T-cell (primary cell): ENCODE results near the gene MN1. TPM values are rescaled to one million over a fixed set of nuclear protein-coding genes. Genes with fewer than 3 reads are reported as not detected.

Experiments used
- ATAC-seq, 4 experiments: fragments of 200-7000 bp in 3 of 4; fragments of 150-1000 bp in 1 of 4; cut with Tn5 transposase; replicated peaks in 1 of 4; 1 replicate in 3 of 4; 2 replicates in 1 of 4; pipeline ENCODE4 v1.10.0; 2021; ENCODE audit warnings: moderate library complexity in 3 of 4, mild to moderate bottlenecking in 2 of 4, moderate number of reproducible peaks in 1 of 4
- CTCF ChIA-PET, 2 donors: fragments of 300-600 bp; sonication (Branson Sonifier 250); formaldehyde crosslinking; loops; one replicate each; lab custom pipeline; 2022; ENCODE audit warnings: antibody characterized with exemption in 2 of 2; lab: Charles Lee
- POLR2A ChIA-PET, 2 donors: fragments of 300-600 bp; sonication (Branson Sonifier 250); formaldehyde crosslinking; loops; one replicate each; lab custom pipeline; 2022; ENCODE audit warnings: antibody characterized with exemption in 2 of 2; lab: Charles Lee
- DNase-seq, 35 experiments: peaks; one replicate each; pipeline versions ENCODE4 v3.0.0 to v3.0.0-alpha.2; 2013 to 2023
- H3K27ac ChIP-seq: one replicate; pipeline ENCODE4 v1.5.1; 2013; ENCODE audit warnings: low read length
- H3K27me3 ChIP-seq, 2 experiments: replicated peaks in 1 of 2; 1 replicate in 1 of 2; 2 replicates in 1 of 2; pipeline versions ENCODE4 v1.6.1 to v1.7.0; 2013; ENCODE audit warnings: low read length in 1 of 2, mixed read lengths in 1 of 2; ENCODE audit not compliant: control insufficient read depth in 2 of 2, insufficient read depth in 2 of 2; ENCODE audit errors: extremely low read depth in 1 of 2
- H3K36me3 ChIP-seq, 2 donors: 1 replicate in 1 of 2; 2 replicates in 1 of 2; pipeline versions ENCODE4 v1.6.1 to v1.7.0; 2013; ENCODE audit warnings: low read length in 1 of 2; ENCODE audit not compliant: control insufficient read depth in 2 of 2, insufficient read depth in 1 of 2; ENCODE audit errors: extremely low read depth in 1 of 2
- H3K4me1 ChIP-seq, 2 experiments: 1 replicate in 1 of 2; 2 replicates in 1 of 2; pipeline versions ENCODE4 v1.6.1 to v1.7.0; 2013; ENCODE audit warnings: low read length in 2 of 2, mixed read lengths in 1 of 2; ENCODE audit not compliant: insufficient read depth in 2 of 2, control insufficient read depth in 1 of 2; ENCODE audit errors: extremely low read depth in 1 of 2
- H3K4me3 ChIP-seq, 2 donors: 1 replicate in 1 of 2; 2 replicates in 1 of 2; pipeline versions ENCODE4 v1.5.1 to v1.7.0; 2013; ENCODE audit warnings: mild to moderate bottlenecking in 2 of 2, low read length in 1 of 2, moderate library complexity in 1 of 2; ENCODE audit not compliant: control insufficient read depth in 1 of 2; ENCODE audit errors: extremely low read depth in 1 of 2
- H3K9me3 ChIP-seq: 2 replicates; pipeline ENCODE4 v1.7.0; 2013
- H3K27ac Mint-ChIP-seq, 2 donors: one replicate each; pipeline ENCODE4 v1.8.0; 2020 to 2021; ENCODE audit warnings: mild to moderate bottlenecking in 2 of 2, mixed read lengths in 2 of 2
- H3K27me3 Mint-ChIP-seq, 2 donors: one replicate each; pipeline ENCODE4 v1.8.0; 2021 to 2022; ENCODE audit warnings: mixed read lengths in 2 of 2
- H3K36me3 Mint-ChIP-seq: one replicate; pipeline ENCODE4 v1.8.0; 2021; ENCODE audit warnings: mixed read lengths
- H3K4me1 Mint-ChIP-seq, 3 donors: one replicate each; pipeline ENCODE4 v1.8.0; 2020 to 2022; ENCODE audit warnings: mixed read lengths in 3 of 3, mild to moderate bottlenecking in 1 of 3
- H3K4me3 Mint-ChIP-seq, 3 donors: one replicate each; pipeline ENCODE4 v1.8.0; 2020 to 2022; ENCODE audit warnings: mild to moderate bottlenecking in 3 of 3, mixed read lengths in 3 of 3, moderate library complexity in 3 of 3
- H3K9me3 Mint-ChIP-seq, 3 donors: one replicate each; pipeline ENCODE4 v1.8.0; 2020 to 2022; ENCODE audit warnings: mixed read lengths in 3 of 3
- WGBS: methylation state at CpG from one replicate; pipeline ENCODE4 v1.1.5; 2013; ENCODE audit warnings: missing lambda C conversion rate; ENCODE audit not compliant: insufficient coverage; 5-methylcytosine and 5-hydroxymethylcytosine counted together
- total RNA-seq, 35 experiments: library from RNA in 6 of 35; stranded (reverse) in 6 of 35; fragments of 120-200 nt in 1 of 35; gene quantifications; one replicate each; pipeline versions ENCODE4 v1.2.1 to v1.2.4 and lab custom pipeline; 2013 to 2026

The MN1 gene
- total RNA-seq, 5 donors from 2014 or later (not counting 1 experiment from before 2014, with no cell fraction given), result 0.22 to 0.43 (median 0.32) TPM

DNA sequence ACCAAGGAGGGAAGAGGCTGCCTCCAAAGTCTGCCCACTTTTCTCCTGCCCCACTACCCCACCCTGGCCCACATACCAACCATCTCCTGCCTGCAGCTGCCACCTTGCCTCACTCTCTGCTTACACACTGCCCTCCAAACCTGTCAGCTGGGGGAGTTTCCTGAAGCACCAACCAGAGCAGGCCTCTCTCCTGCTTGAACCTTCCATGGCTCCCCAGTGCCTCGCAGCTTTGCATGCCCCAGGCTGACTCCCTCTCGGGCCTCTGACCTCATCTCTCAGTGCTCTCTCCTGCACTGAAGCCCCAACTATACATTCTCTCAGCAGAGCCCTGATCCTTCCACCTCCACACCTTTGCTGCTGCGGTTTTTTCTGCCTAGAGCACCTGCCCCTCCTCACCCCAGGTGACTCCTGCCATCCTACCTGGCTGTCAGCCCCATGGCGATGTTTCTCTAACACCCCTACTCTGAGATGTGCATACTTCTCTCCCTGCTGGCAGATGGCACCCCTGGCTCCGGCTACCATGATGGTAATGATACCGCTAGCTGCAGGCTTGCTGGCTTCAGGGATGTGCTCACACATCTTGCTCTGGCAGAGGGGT lies 43.5 kb downstream of the MN1 start:
- Mint-ChIP-seq H3K36me3 (no peaks in the 10 kb centered on the region), H3K27ac (no peak overlapping the region), H3K4me1 (no peaks in the 10 kb centered on the region), H3K27me3 (no peaks in the 10 kb centered on the region), H3K4me3 (no peak overlapping the region), H3K9me3 (no peaks in the 10 kb centered on the region)
- Histone ChIP-seq H3K4me3 (no peak overlapping the region), H3K9me3 (no peaks in the 10 kb centered on the region), H3K36me3 (no peaks in the 10 kb centered on the region), H3K27me3 (peaks cover 0 to 3% of the 10 kb centered on the region in 2 experiments), H3K27ac (no peak overlapping the region), H3K4me1 (no peaks in the 10 kb centered on the region)
- ATAC-seq (no peak), DNase-seq (no peak)
- ChIA-PET CTCF (no interaction called here), POLR2A (no interaction called here)
- 83% methylated on average over 5 of the region's 6 CpGs for WGBS

DNA sequence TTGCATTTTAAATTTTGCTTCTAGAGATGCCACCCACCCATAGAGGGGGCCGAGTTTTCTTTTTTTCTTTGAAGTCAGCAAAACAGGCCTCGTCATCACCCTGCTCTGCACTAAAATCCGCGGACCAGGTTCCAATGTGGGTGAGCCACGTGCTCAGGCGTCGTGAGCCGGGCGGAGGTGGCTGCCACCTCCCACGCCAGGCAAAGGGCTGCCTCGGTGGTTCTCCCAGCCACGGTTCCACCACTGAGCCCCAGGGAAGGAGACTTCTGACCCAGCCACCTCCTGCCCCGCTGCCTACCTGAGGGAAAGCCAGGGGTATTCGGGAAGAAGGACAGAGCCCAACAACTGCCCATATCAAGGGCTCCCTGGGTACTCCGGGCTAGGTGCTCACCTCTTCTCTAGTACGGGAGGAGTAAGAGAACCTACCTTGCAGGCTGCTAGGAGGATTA lies 45.3 kb downstream of the MN1 start:
- H3K27me3 ChIP-seq, result peaks cover 0 to 3% of the 10 kb centered on the region in 2 experiments
- POLR2A ChIA-PET, result no interaction called here
- H3K27ac ChIP-seq, result no peak overlapping the region
- ATAC-seq (no peak), DNase-seq (no peak)
- H3K9me3 ChIP-seq, result no peaks in the 10 kb centered on the region
- no peaks in the 10 kb centered on the region for H3K36me3 Mint-ChIP-seq
- CTCF ChIA-PET, result no interaction called here
- H3K9me3 Mint-ChIP-seq, result no peaks in the 10 kb centered on the region
- H3K36me3 ChIP-seq, result no peaks in the 10 kb centered on the region
- H3K4me3 ChIP-seq, result no peak overlapping the region
- no peaks in the 10 kb centered on the region for H3K27me3 Mint-ChIP-seq
- no peak overlapping the region for H3K4me3 Mint-ChIP-seq
- no peak overlapping the region for H3K27ac Mint-ChIP-seq
- H3K4me1 ChIP-seq, result no peaks in the 10 kb centered on the region
- no peaks in the 10 kb centered on the region for H3K4me1 Mint-ChIP-seq
- WGBS, result 83% methylated on average over 12 of the region's 16 CpGs

DNA sequence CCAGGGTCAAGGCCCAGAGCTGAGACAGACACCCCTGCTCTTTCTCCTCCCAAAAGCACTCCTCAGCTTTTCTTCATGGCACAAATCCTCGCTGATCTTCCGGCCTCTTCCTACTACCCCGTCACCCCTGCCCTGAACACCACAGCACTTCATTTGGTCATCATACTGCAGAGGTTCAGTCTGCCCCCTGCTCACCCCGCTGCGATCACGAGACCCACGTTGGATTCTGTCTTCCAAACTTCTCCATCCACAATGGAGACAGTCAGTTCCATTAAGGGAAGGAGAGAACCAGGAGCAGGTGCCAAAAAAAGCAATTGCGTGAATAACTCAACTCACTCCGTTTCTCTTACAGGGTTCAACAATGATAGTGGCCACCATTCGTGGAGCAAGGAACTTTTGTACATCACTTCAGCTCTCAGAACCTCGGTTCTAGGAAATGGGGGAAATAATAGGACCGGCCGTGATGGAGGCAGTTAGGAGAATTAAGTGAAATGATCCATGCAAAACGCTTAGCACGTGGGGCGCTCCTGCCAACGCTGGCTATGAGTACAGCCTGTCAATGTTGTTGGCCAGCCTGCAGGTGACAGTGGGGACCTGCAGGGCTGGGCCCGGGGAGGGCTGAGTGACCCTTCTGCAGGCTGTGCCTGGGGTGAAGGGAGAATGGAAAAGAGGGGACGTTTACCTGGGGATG lies 45.9 kb downstream of the MN1 start:
- ChIA-PET CTCF (no interaction called here), POLR2A (no interaction called here)
- Mint-ChIP-seq H3K27me3 (peaks cover 0 to 3% of the 10 kb centered on the region in 2 donors), H3K9me3 (no peaks in the 10 kb centered on the region), H3K4me1 (no peaks in the 10 kb centered on the region), H3K27ac (no peak overlapping the region), H3K36me3 (no peaks in the 10 kb centered on the region), H3K4me3 (no peak overlapping the region)
- WGBS, result 82% methylated on average over 11 of the region's 19 CpGs
- Histone ChIP-seq H3K9me3 (no peaks in the 10 kb centered on the region), H3K27me3 (peaks cover 0 to under 1% of the 10 kb centered on the region in 2 experiments), H3K4me3 (no peak overlapping the region), H3K4me1 (no peaks in the 10 kb centered on the region), H3K27ac (no peak overlapping the region), H3K36me3 (no peaks in the 10 kb centered on the region)
- DNase-seq (no peak), ATAC-seq (no peak)

DNA sequence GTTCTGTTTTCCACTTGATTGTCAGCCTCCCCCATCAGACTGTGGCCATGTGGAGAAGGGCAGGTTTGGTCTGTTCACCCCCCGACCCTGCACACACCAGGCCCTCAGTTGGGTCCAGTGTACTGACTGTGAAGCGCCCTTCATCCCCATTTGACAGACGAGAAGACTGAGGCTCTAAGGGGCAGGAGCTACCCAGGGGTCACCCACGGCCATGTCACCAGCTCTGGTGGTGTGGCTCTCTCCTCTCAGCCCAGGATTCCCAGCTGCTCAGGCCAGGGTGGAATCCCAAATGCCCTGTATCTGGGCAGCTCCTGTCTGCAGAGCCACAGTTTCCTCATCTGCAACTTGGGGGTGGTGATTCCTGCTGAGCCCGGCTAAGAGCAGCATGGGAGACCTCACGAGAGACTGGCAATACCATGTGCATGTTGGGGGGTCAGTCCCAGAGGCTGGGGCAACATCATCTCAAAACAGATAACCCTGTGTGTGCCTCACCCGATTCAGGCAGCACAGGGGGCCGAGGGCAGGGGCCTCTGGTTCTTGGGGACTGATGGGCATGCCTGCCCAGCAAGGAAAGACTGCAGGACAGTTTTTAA lies 46.6 kb downstream of the MN1 start:
- no peaks in the 10 kb centered on the region for H3K36me3 Mint-ChIP-seq
- Histone ChIP-seq H3K36me3 (no peaks in the 10 kb centered on the region), H3K27me3 (peaks cover 0 to under 1% of the 10 kb centered on the region in 2 experiments), H3K9me3 (no peaks in the 10 kb centered on the region), H3K4me3 (no peak overlapping the region), H3K4me1 (no peaks in the 10 kb centered on the region), H3K27ac (no peak overlapping the region)
- H3K4me3 Mint-ChIP-seq, result no peak overlapping the region
- WGBS, result 58% methylated on average over 6 of the region's 8 CpGs
- ATAC-seq (no peak), DNase-seq (no peak)
- peaks cover 0 to 7% of the 10 kb centered on the region in 2 donors for H3K27me3 Mint-ChIP-seq
- H3K9me3 Mint-ChIP-seq, result no peaks in the 10 kb centered on the region
- no peak overlapping the region for H3K27ac Mint-ChIP-seq
- POLR2A ChIA-PET, result no interaction called here
- CTCF ChIA-PET, result no interaction called here
- no peaks in the 10 kb centered on the region for H3K4me1 Mint-ChIP-seq

DNA sequence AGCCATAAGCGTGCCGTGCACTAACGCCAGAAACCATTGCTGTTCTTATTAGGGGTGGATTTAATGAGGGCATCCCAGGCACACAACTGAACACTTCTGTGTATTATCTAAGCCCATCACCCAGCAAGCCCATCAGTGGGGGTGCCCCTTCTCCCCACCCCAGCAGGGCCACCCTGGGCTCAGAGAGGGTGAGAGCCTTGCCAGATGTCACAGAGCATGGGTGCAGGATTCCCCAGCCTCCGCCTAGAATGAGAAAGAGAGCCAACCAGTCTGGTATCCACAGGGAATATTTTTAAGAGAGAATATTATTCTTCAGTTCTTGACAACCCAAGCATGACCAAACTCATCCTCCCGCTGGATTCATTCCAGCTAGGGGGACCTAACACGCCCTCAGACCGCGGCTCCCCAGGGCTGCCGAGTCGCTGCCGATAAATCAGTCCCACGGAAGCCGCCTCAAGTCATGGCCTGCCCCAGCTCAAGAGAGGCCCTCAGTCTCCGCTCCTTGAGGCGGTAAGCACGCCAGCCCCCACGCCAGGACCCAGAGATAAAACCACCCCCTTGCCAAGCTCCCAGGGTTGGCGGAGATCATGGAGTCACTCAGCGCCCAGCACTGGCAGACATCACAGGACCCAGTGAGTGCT lies 47.2 kb downstream of the MN1 start:
- Mint-ChIP-seq H3K27ac (no peak overlapping the region), H3K4me3 (no peak overlapping the region), H3K36me3 (no peaks in the 10 kb centered on the region), H3K4me1 (no peaks in the 10 kb centered on the region), H3K9me3 (no peaks in the 10 kb centered on the region), H3K27me3 (peaks cover 0 to 12% of the 10 kb centered on the region in 2 donors)
- no peak for ATAC-seq
- POLR2A ChIA-PET, result no interaction called here
- DNase-seq, result no peak
- Histone ChIP-seq H3K4me3 (no peak overlapping the region), H3K4me1 (no peaks in the 10 kb centered on the region), H3K27me3 (peaks cover 0 to 6% of the 10 kb centered on the region in 2 experiments), H3K9me3 (no peaks in the 10 kb centered on the region), H3K36me3 (no peaks in the 10 kb centered on the region), H3K27ac (no peak overlapping the region)
- 98% methylated on average over 12 of the region's 19 CpGs for WGBS
- CTCF ChIA-PET, result no interaction called here

DNA sequence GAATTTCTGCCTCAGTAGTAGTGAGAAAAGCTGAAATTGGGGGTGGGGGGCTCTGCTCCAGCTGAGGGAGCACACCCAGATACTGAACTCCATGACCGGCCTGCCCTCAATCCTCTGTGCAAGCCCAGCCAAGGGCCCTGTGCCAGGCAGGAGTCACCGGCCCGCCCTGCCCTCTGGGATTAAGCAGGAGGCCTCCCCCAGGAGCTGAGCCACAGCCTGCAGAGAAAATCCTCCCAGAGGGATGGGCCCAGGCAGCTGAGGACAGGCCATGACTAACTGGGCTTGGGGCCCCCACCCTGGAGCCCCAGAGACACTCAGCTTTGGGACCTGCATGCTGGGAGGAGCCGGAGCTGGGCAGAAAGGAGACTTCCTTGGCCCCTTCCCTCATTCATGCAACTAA lies 48.8 kb downstream of the MN1 start:
- POLR2A ChIA-PET, result no interaction called here
- CTCF ChIA-PET, result no interaction called here
- Histone ChIP-seq H3K4me3 (no peak overlapping the region), H3K27me3 (peaks cover 0 to 15% of the 10 kb centered on the region in 2 experiments), H3K36me3 (no peaks in the 10 kb centered on the region), H3K27ac (no peak overlapping the region), H3K9me3 (no peaks in the 10 kb centered on the region), H3K4me1 (no peaks in the 10 kb centered on the region)
- DNase-seq (no peak), ATAC-seq (no peak)
- Mint-ChIP-seq H3K27me3 (peaks cover 4 to 21% of the 10 kb centered on the region in 2 donors), H3K4me3 (no peak overlapping the region), H3K27ac (no peak overlapping the region), H3K36me3 (no peaks in the 10 kb centered on the region), H3K9me3 (no peaks in the 10 kb centered on the region), H3K4me1 (peaks cover 0 to 2% (median 0%) of the 10 kb centered on the region in 3 donors)
- 96% methylated on average over 3 of the region's 4 CpGs for WGBS
